ENCODE data around the gene MAP4K4. TPM values are rescaled to one million over a fixed set of nuclear protein-coding genes. Genes with fewer than 3 reads are reported as not detected.

The MAP4K4 gene
- total RNA-seq, 1 experiment from 2014 or later, result 7.6 TPM

- DNase-seq (ENCODE audit: low spot score), result no peak
Measured at GRCh38 chr2:101692766-101693165, 4.7 kb upstream of the MAP4K4 start.

- no peak for DNase-seq (ENCODE audit: low spot score)
Measured at GRCh38 chr2:101693991-101694588, 3.4 kb upstream of the MAP4K4 start.

GRCh38 chr2:101696272-101697123, 1.0 kb upstream of the MAP4K4 start:
- DNase-seq (ENCODE audit: low spot score), result peak; percentile 35

- DNase-seq (ENCODE audit: low spot score), result peak; percentile 28
Measured at GRCh38 chr2:101698014-101698843, 722 bp downstream of the MAP4K4 start.

- peak; percentile 34 for DNase-seq (ENCODE audit: low spot score)
Measured at GRCh38 chr2:101698844-101699754, 1.6 kb downstream of the MAP4K4 start.

GRCh38 chr2:101699755-101700461, 2.4 kb downstream of the MAP4K4 start:
- DNase-seq (ENCODE audit: low spot score), result no peak

GRCh38 chr2:101704046-101704466, 6.5 kb downstream of the MAP4K4 start:
- DNase-seq (ENCODE audit: low spot score), result no peak

- no peak for DNase-seq (ENCODE audit: low spot score)
Measured at GRCh38 chr2:101704816-101705578, 7.5 kb downstream of the MAP4K4 start.

- no peak for DNase-seq (ENCODE audit: low spot score)
Measured at GRCh38 chr2:101706121-101706818, 8.8 kb downstream of the MAP4K4 start.

- no peak for DNase-seq (ENCODE audit: low spot score)
Measured at GRCh38 chr2:101706819-101707177, 9.3 kb downstream of the MAP4K4 start.

- no peak for DNase-seq (ENCODE audit: low spot score)
Measured at GRCh38 chr2:101710036-101710435, 12.5 kb downstream of the MAP4K4 start.

GRCh38 chr2:101710471-101711318, 13.2 kb downstream of the MAP4K4 start:
- DNase-seq (ENCODE audit: low spot score), result no peak

GRCh38 chr2:101714118-101714517, 16.6 kb downstream of the MAP4K4 start:
- no peak for DNase-seq (ENCODE audit: low spot score)

- no peak for DNase-seq (ENCODE audit: low spot score)
Measured at GRCh38 chr2:101717071-101717845, 19.8 kb downstream of the MAP4K4 start.

- no peak for DNase-seq (ENCODE audit: low spot score)
Measured at GRCh38 chr2:101718479-101718878, 21.0 kb downstream of the MAP4K4 start.

- no peak for DNase-seq (ENCODE audit: low spot score)
Measured at GRCh38 chr2:101718993-101719571, 21.6 kb downstream of the MAP4K4 start.

- no peak for DNase-seq (ENCODE audit: low spot score)
Measured at GRCh38 chr2:101720732-101721131, 23.2 kb downstream of the MAP4K4 start.
